HG03558 (cell line): ENCODE results near the gene SIAH1.
A peak's percentile ranks its signal among the peaks of the same experiment; 100 is the strongest.
"Not testable (repeated sequence)": the region's sequence is repeated elsewhere in the genome, so short reads cannot be mapped to it uniquely, and the experiment has no call there.

ENCODE experiments used
- ATAC-seq: cut with Tn5 transposase; IDR thresholded peaks from one replicate; pipeline ENCODE4 v1.9.1; 2021; ENCODE audit warnings: moderate number of reproducible peaks; ENCODE audit not compliant: unreplicated experiment; ENCODE audit errors: extremely low read depth

The SIAH1 gene

GRCh38 chr16:48394355-48394703, 9.1 kb upstream of the SIAH1 start:
- ATAC-seq, result no peak

GRCh38 chr16:48393485-48394354, 8.5 kb upstream of the SIAH1 start:
- ATAC-seq, result no peak

GRCh38 chr16:48392407-48392806, 7.2 kb upstream of the SIAH1 start:
- ATAC-seq, result no peak

- ATAC-seq, result no peak
Measured at GRCh38 chr16:48386559-48387312, 1.5 kb upstream of the SIAH1 start.

- peak; percentile 26 for ATAC-seq
Measured at GRCh38 chr16:48384520-48385252, 527 bp downstream of the SIAH1 start.

GRCh38 chr16:48383877-48384519, 1.2 kb downstream of the SIAH1 start:
- no peak for ATAC-seq

- no peak for ATAC-seq
Measured at GRCh38 chr16:48383009-48383876, 2.0 kb downstream of the SIAH1 start.

GRCh38 chr16:48382131-48382530, 3.1 kb downstream of the SIAH1 start:
- no peak for ATAC-seq

GRCh38 chr16:48381201-48381600, 4.0 kb downstream of the SIAH1 start:
- no peak for ATAC-seq

- ATAC-seq, result no peak
Measured at GRCh38 chr16:48378836-48379235, 6.4 kb downstream of the SIAH1 start.

- ATAC-seq, result no peak
Measured at GRCh38 chr16:48378276-48378675, 6.9 kb downstream of the SIAH1 start.

GRCh38 chr16:48377301-48377700, 7.9 kb downstream of the SIAH1 start:
- ATAC-seq, result not testable (repeated sequence)

GRCh38 chr16:48374255-48374654, 11.0 kb downstream of the SIAH1 start:
- no peak for ATAC-seq

- no peak for ATAC-seq
Measured at GRCh38 chr16:48373258-48374029, 11.8 kb downstream of the SIAH1 start.

GRCh38 chr16:48372744-48373143, 12.5 kb downstream of the SIAH1 start:
- ATAC-seq, result no peak

GRCh38 chr16:48371393-48371780, 13.8 kb downstream of the SIAH1 start:
- ATAC-seq, result no peak

GRCh38 chr16:48370668-48371392, 14.4 kb downstream of the SIAH1 start:
- ATAC-seq, result not testable (repeated sequence)

GRCh38 chr16:48370229-48370628, 15.0 kb downstream of the SIAH1 start:
- no peak for ATAC-seq
